Mesothelial cell of epicardium (in vitro differentiated cells): Measurements from ENCODE around the gene DHRS3. TPM values are rescaled to one million over a fixed set of nuclear protein-coding genes. Genes with fewer than 3 reads are reported as not detected.
A peak's percentile ranks its signal among the peaks of the same experiment; 100 is the strongest.

ENCODE experiments used
- DNase-seq, 2 experiments: peaks; one replicate each; pipeline ENCODE4 v3.0.0; 2021; ENCODE audit warnings: low spot score in 2 of 2; ENCODE audit not compliant: unreplicated experiment in 2 of 2
- H3K27ac Mint-ChIP-seq: 2 replicates; pipeline ENCODE4 v1.8.0; 2021; ENCODE audit warnings: mixed read lengths
- H3K27me3 Mint-ChIP-seq: 2 replicates; pipeline ENCODE4 v1.8.0; 2021; ENCODE audit warnings: low read depth, mixed read lengths
- H3K36me3 Mint-ChIP-seq: 2 replicates; pipeline ENCODE4 v1.8.0; 2021; ENCODE audit warnings: mixed read lengths
- H3K4me1 Mint-ChIP-seq: 2 replicates; pipeline ENCODE4 v1.8.0; 2021; ENCODE audit warnings: mixed read lengths
- H3K4me3 Mint-ChIP-seq: 2 replicates; pipeline ENCODE4 v1.8.0; 2021; ENCODE audit warnings: mild to moderate bottlenecking, moderate library complexity, mixed read lengths
- H3K9me3 Mint-ChIP-seq: 2 replicates; pipeline ENCODE4 v1.8.0; 2021; ENCODE audit warnings: mixed read lengths
- total RNA-seq: library from RNA; stranded (reverse); gene quantifications from 3 replicates; pipeline ENCODE4 v1.2.1, GENCODE V29; 2021
- TF ChIP-seq, protein P1 (sequence below): fragments of 200-600 bp; sonication (generic); IDR thresholded peaks from one replicate; pipeline ENCODE4 v1.5.0; 2021; ENCODE audit warnings: antibody characterized with exemption; ENCODE audit not compliant: unreplicated experiment

The DHRS3 gene
- total RNA-seq, 1 donor from 2014 or later = 1,086 TPM

GRCh38 chr1:12636098-12636950, 18.3 kb upstream of the DHRS3 start:
- H3K27ac Mint-ChIP-seq = peak overlapping the region; percentile 39
- peaks cover 10% of the 10 kb centered on the region for H3K4me1 Mint-ChIP-seq
- H3K4me3 Mint-ChIP-seq = no peak overlapping the region
- H3K36me3 Mint-ChIP-seq = peaks cover 3% of the 10 kb centered on the region
- no peaks in the 10 kb centered on the region for H3K27me3 Mint-ChIP-seq
- DNase-seq = no peak
- H3K9me3 Mint-ChIP-seq = peaks cover 37% of the 10 kb centered on the region
- TF ChIP-seq, protein P1, sequence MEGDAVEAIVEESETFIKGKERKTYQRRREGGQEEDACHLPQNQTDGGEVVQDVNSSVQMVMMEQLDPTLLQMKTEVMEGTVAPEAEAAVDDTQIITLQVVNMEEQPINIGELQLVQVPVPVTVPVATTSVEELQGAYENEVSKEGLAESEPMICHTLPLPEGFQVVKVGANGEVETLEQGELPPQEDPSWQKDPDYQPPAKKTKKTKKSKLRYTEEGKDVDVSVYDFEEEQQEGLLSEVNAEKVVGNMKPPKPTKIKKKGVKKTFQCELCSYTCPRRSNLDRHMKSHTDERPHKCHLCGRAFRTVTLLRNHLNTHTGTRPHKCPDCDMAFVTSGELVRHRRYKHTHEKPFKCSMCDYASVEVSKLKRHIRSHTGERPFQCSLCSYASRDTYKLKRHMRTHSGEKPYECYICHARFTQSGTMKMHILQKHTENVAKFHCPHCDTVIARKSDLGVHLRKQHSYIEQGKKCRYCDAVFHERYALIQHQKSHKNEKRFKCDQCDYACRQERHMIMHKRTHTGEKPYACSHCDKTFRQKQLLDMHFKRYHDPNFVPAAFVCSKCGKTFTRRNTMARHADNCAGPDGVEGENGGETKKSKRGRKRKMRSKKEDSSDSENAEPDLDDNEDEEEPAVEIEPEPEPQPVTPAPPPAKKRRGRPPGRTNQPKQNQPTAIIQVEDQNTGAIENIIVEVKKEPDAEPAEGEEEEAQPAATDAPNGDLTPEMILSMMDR = no peak

DNA sequence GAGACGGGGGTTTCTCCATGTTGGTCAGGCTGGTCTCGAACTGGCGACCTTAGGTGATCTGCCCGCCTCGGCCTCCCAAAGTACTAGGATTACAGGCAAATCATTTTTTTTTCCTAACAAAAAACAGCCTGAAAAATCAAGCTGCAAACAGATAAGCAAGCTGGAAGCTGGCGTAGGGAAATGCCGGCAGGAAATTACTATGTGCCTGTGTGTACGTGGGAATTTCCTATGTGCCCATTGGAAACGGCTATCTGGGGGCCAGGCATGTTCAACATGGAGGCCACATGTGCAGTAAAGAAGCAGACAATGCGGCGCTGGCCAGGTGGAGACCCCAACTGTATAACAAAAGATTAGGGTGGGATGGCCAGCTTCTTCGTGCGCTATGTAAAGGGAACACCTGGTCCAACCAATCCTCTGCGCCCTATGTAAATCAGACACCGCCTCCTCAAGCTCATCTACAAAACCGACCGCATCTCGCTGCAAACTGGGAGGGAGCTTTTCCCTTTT, 16.7 kb upstream of the DHRS3 start:
- no peak overlapping the region for H3K4me3 Mint-ChIP-seq
- TF ChIP-seq, protein P1 = no peak
- no peaks in the 10 kb centered on the region for H3K27me3 Mint-ChIP-seq
- peaks cover 12% of the 10 kb centered on the region for H3K4me1 Mint-ChIP-seq
- H3K9me3 Mint-ChIP-seq = peaks cover 21% of the 10 kb centered on the region
- H3K36me3 Mint-ChIP-seq = no peaks in the 10 kb centered on the region
- no peak for DNase-seq
- no peak overlapping the region for H3K27ac Mint-ChIP-seq

- no peaks in the 10 kb centered on the region for H3K36me3 Mint-ChIP-seq
- no peaks in the 10 kb centered on the region for H3K27me3 Mint-ChIP-seq
- H3K9me3 Mint-ChIP-seq = peaks cover 16% of the 10 kb centered on the region
- H3K4me1 Mint-ChIP-seq = peaks cover 18% of the 10 kb centered on the region
- DNase-seq = no peak
- H3K27ac Mint-ChIP-seq = peak overlapping the region; percentile 18
- TF ChIP-seq, protein P1 = no peak
- no peak overlapping the region for H3K4me3 Mint-ChIP-seq
These were observed 16.1 kb upstream of the DHRS3 start for GRCh38 chr1:12634156-12634555.

DNA sequence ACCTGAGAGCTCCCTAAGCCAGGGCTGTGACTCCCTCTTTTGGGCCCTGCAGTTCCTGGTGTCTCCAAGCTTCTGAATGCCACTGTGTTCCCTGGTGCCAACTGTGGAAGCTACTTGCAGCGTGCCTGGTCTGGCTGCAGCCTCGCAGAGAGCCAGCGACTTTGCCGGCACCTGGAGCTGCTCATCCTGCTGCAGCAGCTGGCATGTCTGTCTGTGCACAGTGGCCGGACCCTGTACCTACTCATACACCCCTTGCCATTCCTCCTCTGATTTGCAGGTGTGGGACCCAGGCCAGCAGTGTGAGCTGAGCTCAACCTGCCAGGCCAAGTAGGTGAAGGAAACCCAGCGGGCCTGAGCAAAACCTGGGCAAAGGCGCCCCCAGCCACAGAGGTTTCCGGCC, 13.6 kb upstream of the DHRS3 start:
- Mint-ChIP-seq H3K27me3 (no peaks in the 10 kb centered on the region), H3K9me3 (peaks cover 14% of the 10 kb centered on the region), H3K36me3 (no peaks in the 10 kb centered on the region), H3K27ac (no peak overlapping the region), H3K4me3 (no peak overlapping the region), H3K4me1 (peaks cover 28% of the 10 kb centered on the region)
- DNase-seq = no peak
- TF ChIP-seq, protein P1 = no peak

DNA sequence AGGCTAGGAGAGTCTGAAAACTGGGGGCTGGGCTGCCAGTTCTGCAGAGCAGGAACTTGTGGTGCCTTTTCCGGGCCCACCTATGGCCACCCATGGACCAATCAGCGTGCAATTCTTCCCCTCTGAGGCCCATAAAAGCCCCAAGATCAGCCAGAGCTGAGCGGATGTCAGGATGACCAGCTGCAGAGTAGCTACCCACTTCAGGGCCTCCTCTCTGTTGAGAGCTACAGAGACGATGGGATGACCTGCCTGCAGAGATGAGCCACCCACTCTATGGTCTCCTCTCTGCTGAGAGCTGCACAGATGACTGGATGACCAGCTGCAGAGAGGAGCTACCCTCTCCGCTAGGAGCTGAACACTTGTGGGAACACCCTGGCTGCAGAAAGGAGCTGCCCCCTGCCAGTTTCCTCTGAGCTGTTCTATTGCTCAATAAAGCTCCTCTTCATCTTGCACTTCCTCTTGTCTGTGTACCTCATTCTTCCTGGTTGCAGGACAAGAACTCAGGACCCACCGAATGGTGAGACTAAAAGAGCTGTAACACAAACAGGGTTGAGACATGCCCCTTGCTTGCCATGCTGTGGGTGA, 13.0 kb upstream of the DHRS3 start:
- Mint-ChIP-seq H3K27ac (no peak overlapping the region), H3K4me1 (peaks cover 24% of the 10 kb centered on the region), H3K4me3 (no peak overlapping the region), H3K9me3 (peaks cover 14% of the 10 kb centered on the region), H3K27me3 (no peaks in the 10 kb centered on the region), H3K36me3 (no peaks in the 10 kb centered on the region)
- TF ChIP-seq, protein P1 = no peak
- no peak for DNase-seq
